Measurements from ENCODE around the gene PALM. TPM values are rescaled to one million over a fixed set of nuclear protein-coding genes. Genes with fewer than 3 reads are reported as not detected.
"Not testable (repeated sequence)": the region's sequence is repeated elsewhere in the genome, so short reads cannot be mapped to it uniquely, and the experiment has no call there.

PALM gene
- total RNA-seq, 3 donors from 2014 or later: 16.1 to 61.0 (median 35.1) TPM

- Histone ChIP-seq H3K27me3 (no peaks in the 10 kb centered on the region), H3K4me1 (no peaks in the 10 kb centered on the region), H3K9me3 (no peaks in the 10 kb centered on the region), H3K4me3 (no peak overlapping the region), H3K36me3 (no peaks in the 10 kb centered on the region), H3K27ac (no peak overlapping the region)
- intact Hi-C loops (cut with DNase I; ENCODE audit: low total_unique reads): no loop called here
- TF ChIP-seq, protein P1, sequence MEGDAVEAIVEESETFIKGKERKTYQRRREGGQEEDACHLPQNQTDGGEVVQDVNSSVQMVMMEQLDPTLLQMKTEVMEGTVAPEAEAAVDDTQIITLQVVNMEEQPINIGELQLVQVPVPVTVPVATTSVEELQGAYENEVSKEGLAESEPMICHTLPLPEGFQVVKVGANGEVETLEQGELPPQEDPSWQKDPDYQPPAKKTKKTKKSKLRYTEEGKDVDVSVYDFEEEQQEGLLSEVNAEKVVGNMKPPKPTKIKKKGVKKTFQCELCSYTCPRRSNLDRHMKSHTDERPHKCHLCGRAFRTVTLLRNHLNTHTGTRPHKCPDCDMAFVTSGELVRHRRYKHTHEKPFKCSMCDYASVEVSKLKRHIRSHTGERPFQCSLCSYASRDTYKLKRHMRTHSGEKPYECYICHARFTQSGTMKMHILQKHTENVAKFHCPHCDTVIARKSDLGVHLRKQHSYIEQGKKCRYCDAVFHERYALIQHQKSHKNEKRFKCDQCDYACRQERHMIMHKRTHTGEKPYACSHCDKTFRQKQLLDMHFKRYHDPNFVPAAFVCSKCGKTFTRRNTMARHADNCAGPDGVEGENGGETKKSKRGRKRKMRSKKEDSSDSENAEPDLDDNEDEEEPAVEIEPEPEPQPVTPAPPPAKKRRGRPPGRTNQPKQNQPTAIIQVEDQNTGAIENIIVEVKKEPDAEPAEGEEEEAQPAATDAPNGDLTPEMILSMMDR (IDR thresholded peaks at IDR 0.05): no peak
- no peak for TF ChIP-seq POLR2A (IDR thresholded peaks at IDR 0.05)
- no peak for TF ChIP-seq POLR2AphosphoS5 (IDR thresholded peaks at IDR 0.05)
- peak in 1 of 2 donors; percentile 44 for DNase-seq (ENCODE audit: low spot score in 2 of 2)
These were observed 20.5 kb upstream of the PALM start for GRCh38 chr19:688214-688613.

DNA sequence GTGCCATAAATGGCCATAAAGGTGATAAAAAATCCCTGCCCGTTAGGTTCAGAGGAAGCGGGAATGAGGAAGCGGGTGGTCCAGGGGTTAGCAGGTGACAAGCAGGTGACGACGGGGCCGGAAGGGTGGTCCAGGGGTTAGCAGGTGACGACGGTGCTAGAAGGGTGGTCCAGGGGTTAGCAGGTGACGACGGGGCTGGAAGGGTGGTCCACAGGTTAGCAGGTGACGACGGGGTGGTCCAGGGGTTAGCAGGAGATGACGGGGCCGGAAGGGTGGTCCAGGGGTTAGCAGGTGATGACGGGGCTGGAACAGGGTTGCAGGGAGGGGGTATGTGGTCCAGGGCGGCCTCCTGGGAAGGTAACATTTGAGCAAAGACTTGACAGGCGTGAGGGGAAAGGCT lies 19.7 kb upstream of the PALM start:
- H3K4me3 ChIP-seq: no peak overlapping the region
- H3K36me3 ChIP-seq: no peaks in the 10 kb centered on the region
- H3K9me3 ChIP-seq: no peaks in the 10 kb centered on the region
- TF ChIP-seq POLR2AphosphoS5 (IDR thresholded peaks at IDR 0.05) (no peak), POLR2A (IDR thresholded peaks at IDR 0.05) (no peak)
- TF ChIP-seq, protein P1 (IDR thresholded peaks at IDR 0.05): no peak
- DNase-seq (ENCODE audit: low spot score in 2 of 2): no peak
- no peak overlapping the region for H3K27ac ChIP-seq
- intact Hi-C loops (cut with DNase I; ENCODE audit: low total_unique reads): no loop called here
- H3K27me3 ChIP-seq: no peaks in the 10 kb centered on the region
- no peaks in the 10 kb centered on the region for H3K4me1 ChIP-seq

- Histone ChIP-seq H3K27ac (no peak overlapping the region), H3K4me3 (no peak overlapping the region), H3K27me3 (peaks cover 0 to under 1% of the 10 kb centered on the region in 2 donors), H3K4me1 (no peaks in the 10 kb centered on the region), H3K9me3 (no peaks in the 10 kb centered on the region), H3K36me3 (no peaks in the 10 kb centered on the region)
- no peak for DNase-seq (ENCODE audit: low spot score in 2 of 2)
- intact Hi-C loops (cut with DNase I; ENCODE audit: low total_unique reads): no loop called here
- TF ChIP-seq POLR2A (IDR thresholded peaks at IDR 0.05) (no peak), POLR2AphosphoS5 (IDR thresholded peaks at IDR 0.05) (no peak)
- TF ChIP-seq, protein P1 (IDR thresholded peaks at IDR 0.05): no peak
These were observed 18.5 kb upstream of the PALM start for GRCh38 chr19:690203-690602.

DNA sequence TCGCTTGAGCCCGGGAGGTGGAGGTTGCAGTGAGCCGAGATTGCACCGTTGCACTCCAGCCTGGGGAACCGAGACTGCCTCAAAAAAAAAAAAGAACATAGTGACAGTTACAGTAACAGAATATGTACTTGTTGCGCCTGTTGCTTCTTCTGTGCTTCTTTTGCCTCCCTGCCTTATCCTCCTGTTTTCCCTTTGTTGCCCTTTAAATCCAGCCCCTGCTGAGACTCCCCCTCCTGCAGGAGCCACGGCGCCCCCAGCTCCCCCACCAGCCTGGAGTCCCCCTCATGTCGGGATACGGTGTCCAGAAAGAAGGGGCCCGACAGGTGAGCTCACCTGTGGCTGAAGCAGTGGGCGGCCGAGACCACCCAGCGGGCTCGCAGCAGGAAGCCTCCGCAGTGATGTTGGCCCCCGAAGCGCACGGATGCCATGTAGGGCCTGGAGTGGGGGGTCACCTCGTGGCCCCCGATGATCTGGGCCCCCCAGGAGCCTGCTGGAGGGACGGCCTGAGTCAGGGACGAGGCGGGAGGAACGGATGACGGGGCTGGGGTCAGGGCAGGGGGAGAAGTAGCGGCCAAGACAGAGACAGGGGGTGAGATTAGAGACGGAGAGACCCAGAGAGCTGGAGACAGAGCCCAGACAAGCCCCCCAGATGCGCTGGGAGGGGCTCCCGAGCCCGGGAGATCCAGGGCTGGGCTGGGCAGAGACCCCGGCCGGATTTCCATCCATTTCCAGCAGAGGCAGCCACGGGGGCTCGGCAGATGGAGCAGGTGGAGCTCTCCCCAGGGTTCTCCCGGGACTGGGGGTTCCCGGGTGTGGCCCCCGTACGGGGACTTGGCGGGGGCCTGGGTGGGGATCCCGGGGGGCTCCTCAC lies 14.0 kb upstream of the PALM start:
- TF ChIP-seq POLR2A (IDR thresholded peaks at IDR 0.05) (no peak), POLR2AphosphoS5 (IDR thresholded peaks at IDR 0.05) (no peak)
- TF ChIP-seq, protein P1 (IDR thresholded peaks at IDR 0.05): no peak
- H3K4me3 ChIP-seq: no peak overlapping the region
- H3K27ac ChIP-seq: no peak overlapping the region
- no peaks in the 10 kb centered on the region for H3K36me3 ChIP-seq
- H3K4me1 ChIP-seq: no peaks in the 10 kb centered on the region
- no peaks in the 10 kb centered on the region for H3K9me3 ChIP-seq
- DNase-seq (ENCODE audit: low spot score in 2 of 2): no peak
- peaks cover 0 to 13% of the 10 kb centered on the region in 2 donors for H3K27me3 ChIP-seq
- intact Hi-C loops (cut with DNase I; ENCODE audit: low total_unique reads): no loop called here

DNA sequence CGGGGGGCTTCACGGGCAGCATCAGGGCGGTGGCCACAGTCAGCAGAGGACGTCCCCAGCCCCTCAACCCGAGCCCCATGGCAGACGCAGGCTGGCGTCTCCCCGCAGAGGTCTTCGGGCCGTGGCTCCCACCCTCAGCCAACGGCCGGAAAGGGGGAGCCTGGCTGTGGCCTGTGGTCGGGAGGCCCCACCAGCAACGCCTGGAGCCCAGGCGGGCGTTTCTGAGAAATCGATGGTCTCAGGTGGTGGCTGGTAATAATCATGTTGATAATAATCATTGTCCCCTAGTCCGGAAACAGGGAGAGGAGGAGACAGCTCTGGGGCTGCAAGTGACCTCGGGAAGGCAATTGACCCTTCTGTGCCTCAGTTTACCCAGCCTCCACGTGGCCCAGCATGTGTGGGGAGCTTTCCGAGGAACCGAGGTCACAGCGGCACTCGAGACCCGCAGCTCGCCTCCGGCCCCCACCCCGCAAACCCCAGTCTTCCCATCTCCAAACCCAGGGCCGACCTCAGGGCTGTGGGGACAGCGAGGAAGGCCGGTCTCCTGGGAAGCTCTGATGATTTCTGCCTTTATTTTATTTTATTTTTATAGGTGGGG lies 13.3 kb upstream of the PALM start, which contains the start of gene PRSS57:
Gene PRSS57 (minus strand): TSS at position 101 of the 598 bp plus-strand sequence. CDS start 22 bp downstream, at position 79.
- TF ChIP-seq, protein P1 (IDR thresholded peaks at IDR 0.05): no peak
- TF ChIP-seq POLR2A (IDR thresholded peaks at IDR 0.05) (no peak), POLR2AphosphoS5 (IDR thresholded peaks at IDR 0.05) (no peak)
- Histone ChIP-seq H3K4me1 (no peaks in the 10 kb centered on the region), H3K27ac (no peak within 1 kb of the TSS), H3K27me3 (peaks cover 0 to 13% of the 10 kb centered on the region in 2 donors), H3K9me3 (no peaks in the 10 kb centered on the region), H3K4me3 (no peak within 1 kb of the TSS), H3K36me3 (no peaks in the 10 kb centered on the region)
- intact Hi-C loops (cut with DNase I; ENCODE audit: low total_unique reads): no loop called here
- DNase-seq (ENCODE audit: low spot score in 2 of 2): no peak

GRCh38 chr19:698529-698928 lies 10.2 kb upstream of the PALM start:
- H3K4me1 ChIP-seq; H3K36me3 ChIP-seq; H3K4me3 ChIP-seq; intact Hi-C loops (cut with DNase I; ENCODE audit: low total_unique reads); H3K27ac ChIP-seq; H3K9me3 ChIP-seq; DNase-seq (ENCODE audit: low spot score in 2 of 2): not testable (repeated sequence)
- peaks cover 0 to 13% of the 10 kb centered on the region in 2 donors for H3K27me3 ChIP-seq

- H3K27me3 ChIP-seq: peaks cover 0 to 13% of the 10 kb centered on the region in 2 donors
- DNase-seq (ENCODE audit: low spot score in 2 of 2); H3K36me3 ChIP-seq; H3K4me3 ChIP-seq; H3K27ac ChIP-seq; intact Hi-C loops (cut with DNase I; ENCODE audit: low total_unique reads); H3K9me3 ChIP-seq; H3K4me1 ChIP-seq: not testable (repeated sequence)
These were observed 8.8 kb upstream of the PALM start for GRCh38 chr19:699885-700284.
